GM18909 (cell line): ENCODE results near the gene UBAC2.

Experiments used
- ATAC-seq: cut with Tn5 transposase; IDR thresholded peaks from one replicate; pipeline ENCODE4 v1.9.1; 2021; ENCODE audit warnings: mild to moderate bottlenecking; ENCODE audit not compliant: unreplicated experiment, poor library complexity

UBAC2 gene

GRCh38 chr13:99200432-99201167 is at the start of gene UBAC2:
Gene UBAC2 (plus strand): TSS chr13:99200854. CDS start chr13:99200909, 55 bp downstream.
- ATAC-seq, result peak; percentile 78

- peak; percentile 95 for ATAC-seq
Measured at GRCh38 chr13:99151516-99151915, 49.1 kb upstream of the UBAC2 start.

GRCh38 chr13:99153219-99153618 is 47.4 kb upstream of the UBAC2 start:
- no peak for ATAC-seq

GRCh38 chr13:99154064-99154463 is 46.6 kb upstream of the UBAC2 start:
- no peak for ATAC-seq

- ATAC-seq, result no peak
Measured at GRCh38 chr13:99155821-99156220, 44.8 kb upstream of the UBAC2 start.

GRCh38 chr13:99157046-99157445 is 43.6 kb upstream of the UBAC2 start:
- no peak for ATAC-seq

GRCh38 chr13:99158846-99159245 is 41.8 kb upstream of the UBAC2 start:
- ATAC-seq, result no peak

GRCh38 chr13:99159331-99160061 is 41.2 kb upstream of the UBAC2 start:
- no peak for ATAC-seq

GRCh38 chr13:99160415-99160814 is 40.2 kb upstream of the UBAC2 start:
- ATAC-seq, result no peak

GRCh38 chr13:99161512-99161911 is 39.1 kb upstream of the UBAC2 start:
- ATAC-seq, result no peak

GRCh38 chr13:99162567-99163361 is 37.9 kb upstream of the UBAC2 start:
- no peak for ATAC-seq

GRCh38 chr13:99164226-99164625 is 36.4 kb upstream of the UBAC2 start:
- ATAC-seq, result no peak

GRCh38 chr13:99165753-99166587 is 34.7 kb upstream of the UBAC2 start:
- ATAC-seq, result no peak

GRCh38 chr13:99172951-99173350 is 27.7 kb upstream of the UBAC2 start:
- ATAC-seq, result no peak

GRCh38 chr13:99173606-99174005 is 27.0 kb upstream of the UBAC2 start:
- no peak for ATAC-seq

GRCh38 chr13:99174533-99175100 is 26.0 kb upstream of the UBAC2 start:
- no peak for ATAC-seq

- ATAC-seq, result peak; percentile 86
Measured at GRCh38 chr13:99176309-99177276, 24.1 kb upstream of the UBAC2 start.

- peak; percentile 71 for ATAC-seq
Measured at GRCh38 chr13:99178636-99179035, 22.0 kb upstream of the UBAC2 start.

GRCh38 chr13:99179460-99179859 is 21.2 kb upstream of the UBAC2 start:
- no peak for ATAC-seq
